Suppressor macrophage (primary cell): ENCODE results near the gene MATCAP1.

Source experiments
- DNase-seq, 4 experiments: peaks; one replicate each; pipeline ENCODE4 v3.0.0-alpha.2; 2020 to 2022

MATCAP1 gene

DNA sequence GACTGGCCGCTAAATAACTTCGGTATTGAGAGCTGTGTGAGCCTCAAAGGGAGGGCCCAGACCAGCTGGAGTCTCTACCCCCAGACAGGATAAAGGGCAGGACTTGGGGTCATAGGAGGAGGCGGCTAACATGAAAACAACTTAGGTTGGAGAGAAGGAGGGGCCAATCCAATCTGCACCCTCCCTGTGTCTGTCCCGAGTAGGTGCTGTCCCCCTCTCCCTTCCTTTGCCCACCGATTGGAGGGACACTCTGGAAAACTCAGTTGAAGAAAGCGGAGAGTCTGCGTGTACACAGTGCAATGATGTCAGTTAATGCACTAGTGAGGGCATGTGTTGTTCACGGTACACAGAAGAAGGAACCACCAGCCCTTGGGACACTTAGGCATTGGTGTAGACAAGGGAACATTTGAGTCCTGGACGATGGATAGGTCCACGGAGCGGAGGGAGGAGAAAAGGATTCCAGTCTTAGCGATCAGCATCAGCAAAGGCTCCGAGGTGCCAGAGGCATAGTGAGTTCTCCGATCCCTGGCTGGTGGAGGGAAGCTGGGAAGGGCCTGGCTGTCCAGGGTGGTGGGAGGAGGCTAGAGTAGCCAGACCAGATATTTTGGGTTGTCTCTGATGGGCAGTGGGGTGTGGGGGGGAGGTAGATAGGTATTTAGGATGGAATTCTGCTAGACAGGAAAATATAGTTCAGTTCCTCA, 12.7 kb downstream of the MATCAP1 start:
- DNase-seq = peak in 3 of 4 experiments; percentile 41 to 57 (median 46)

DNA sequence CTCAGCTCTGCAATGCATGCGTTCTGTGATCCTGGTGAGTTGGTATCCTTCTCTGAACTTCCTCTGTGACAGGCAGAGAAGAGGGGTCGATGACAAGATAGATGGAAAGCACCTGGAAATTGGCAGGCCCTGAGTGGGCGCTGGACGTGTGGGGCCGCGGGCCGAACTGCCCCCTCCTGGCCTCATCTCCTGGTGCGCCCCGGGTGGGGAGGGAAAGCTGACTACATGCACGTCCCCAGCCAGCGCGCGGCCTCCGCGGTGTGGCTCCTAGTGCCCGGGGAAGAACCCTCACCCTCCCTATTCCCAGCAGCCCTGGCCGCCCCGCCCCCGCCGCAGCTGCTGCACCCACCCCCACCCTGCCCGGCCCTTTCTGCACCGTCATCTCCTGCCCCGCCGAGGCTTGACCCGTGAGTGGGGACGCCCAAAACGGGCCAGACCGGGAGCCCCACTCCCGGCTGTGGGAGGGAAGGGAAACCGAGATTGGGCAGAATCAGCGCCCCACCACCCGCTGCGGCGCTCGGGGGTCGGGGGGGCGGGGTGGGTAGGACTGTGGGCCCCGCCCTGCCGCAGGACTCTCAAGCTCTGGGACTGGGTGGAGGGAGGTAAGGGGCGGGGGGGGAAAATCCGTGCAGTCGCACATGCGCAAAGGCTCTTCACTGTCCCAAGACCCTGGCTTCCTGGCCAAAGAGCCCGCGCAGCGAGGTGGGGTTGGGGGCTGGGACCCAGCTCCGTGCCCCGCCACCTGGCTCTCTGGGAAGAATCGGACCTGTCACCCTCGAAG, 13.4 kb downstream of the MATCAP1 start, which contains the start of gene NOL3:
NOL3 (plus strand) TSS at position 371 of the 781 bp plus-strand sequence.
- peak; percentile 71 to 90 (median 84) for DNase-seq

DNA sequence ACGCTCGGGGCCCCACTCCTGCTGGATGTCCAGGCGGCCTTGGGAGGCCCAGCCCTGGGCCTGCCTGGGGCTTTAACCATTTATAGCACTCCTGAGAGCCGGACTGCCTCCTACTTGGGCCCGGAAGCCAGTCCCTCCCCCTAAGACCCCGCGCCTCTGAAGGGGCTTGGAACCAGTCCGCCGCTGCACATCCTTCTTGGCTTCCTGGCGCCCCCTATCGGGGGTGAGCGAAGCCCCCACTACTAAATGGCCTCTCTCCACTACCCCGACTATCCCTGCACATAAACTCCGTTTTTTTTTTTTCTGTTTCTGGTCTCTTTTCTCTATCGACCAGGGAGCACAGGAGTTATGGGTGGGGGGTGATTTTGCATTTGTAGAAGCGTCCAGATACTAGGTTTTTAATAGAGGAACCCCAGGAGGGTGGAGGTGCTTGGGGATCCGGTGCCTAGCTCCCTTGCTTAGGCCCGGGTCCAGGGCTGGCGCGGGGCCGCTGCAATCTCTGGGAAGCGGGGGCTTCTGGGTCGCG, 14.1 kb downstream of the MATCAP1 start:
- DNase-seq = peak in 3 of 4 experiments; percentile 36 to 63 (median 60)

DNA sequence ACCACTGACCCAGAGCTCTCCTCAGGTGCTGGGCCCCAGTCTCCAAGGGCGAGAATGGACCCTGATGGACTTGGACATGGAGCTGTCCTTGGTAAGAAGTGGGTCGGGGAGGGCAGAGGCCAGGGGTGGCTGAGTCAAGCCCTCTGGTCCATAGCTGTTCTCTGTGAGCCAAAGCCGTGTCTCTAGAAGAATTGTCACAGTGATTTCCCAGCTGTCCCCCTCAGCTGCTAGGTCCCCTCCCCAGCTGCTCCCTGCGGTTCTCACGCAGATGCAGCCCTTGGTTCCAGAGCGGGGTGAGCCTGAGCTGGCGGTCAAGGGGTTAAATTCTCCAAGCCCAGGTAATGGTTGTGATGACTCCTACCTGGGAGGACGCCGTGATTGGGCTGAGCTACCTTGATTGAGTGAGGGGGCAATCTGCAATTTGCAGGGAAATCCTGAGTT, 14.7 kb downstream of the MATCAP1 start:
- DNase-seq = no peak

DNA sequence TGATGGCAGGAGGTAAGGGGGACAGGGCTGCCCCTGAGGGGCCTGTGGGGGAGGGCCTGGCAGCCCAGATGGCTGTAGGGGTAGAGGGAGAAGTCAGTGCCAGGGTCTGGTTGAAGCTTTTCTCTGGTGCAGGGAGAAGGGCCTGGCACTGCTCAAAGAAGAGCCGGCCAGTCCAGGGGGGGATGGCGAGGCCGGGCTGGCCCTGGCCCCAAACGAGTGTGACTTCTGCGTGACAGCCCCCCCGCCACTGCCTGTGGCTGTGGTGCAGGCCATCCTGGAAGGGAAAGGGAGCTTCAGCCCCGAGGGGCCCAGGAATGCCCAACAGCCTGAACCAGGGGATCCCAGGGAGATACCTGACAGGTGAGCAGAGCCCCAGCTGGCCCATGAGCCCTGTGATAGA, 16.2 kb downstream of the MATCAP1 start:
- no peak for DNase-seq

DNA sequence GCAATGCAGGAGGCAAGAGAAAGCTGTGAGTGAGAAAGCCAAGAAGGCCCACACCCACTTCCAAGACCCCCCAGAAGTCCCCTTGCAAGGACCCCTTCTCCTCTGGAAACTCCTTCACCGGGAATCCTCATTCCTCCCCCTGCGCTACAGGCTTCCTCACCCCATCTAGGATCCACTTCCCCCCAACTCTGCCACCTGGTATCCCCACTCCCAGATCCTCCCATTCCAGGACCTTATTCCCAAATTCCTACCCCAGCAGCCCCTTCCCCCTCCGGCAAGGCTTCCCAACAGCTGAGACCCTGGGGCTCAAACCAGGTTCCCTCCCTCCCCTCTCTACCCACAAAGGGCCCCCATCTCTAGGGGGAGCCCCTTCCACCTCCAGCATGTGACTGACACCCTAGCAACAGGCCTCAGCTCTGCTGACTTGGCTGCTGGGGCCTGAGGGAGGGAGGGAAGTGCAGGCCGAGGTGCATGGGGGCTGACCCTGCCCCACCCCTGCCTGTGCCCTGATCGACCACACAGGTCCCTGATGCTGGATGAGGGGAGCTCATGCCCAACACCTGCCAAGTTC, 17.1 kb downstream of the MATCAP1 start:
- peak in 3 of 4 experiments; percentile 25 to 45 (median 41) for DNase-seq

DNA sequence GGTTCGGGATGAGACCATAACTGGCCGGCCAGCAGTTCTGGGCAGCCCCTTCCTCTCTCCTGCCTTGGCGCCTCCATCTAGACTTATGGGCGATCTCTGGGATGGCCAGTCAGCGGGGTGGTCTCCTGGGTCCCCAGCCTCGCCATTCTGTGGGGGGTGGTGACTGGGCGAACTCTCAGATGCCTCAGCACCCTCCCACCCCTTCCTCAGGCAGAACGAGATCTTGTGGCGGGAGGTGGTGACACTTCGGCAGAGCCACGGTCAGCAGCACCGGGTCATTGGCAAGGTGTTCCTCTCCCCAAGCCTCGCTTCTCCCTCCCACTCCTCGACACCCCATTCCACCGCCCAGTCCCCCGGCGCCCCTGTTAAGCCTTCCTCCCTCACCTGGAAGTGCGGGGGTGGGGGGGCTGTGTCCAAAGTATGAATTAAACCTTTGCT, 17.6 kb downstream of the MATCAP1 start:
- peak in 1 of 4 experiments; percentile 21 for DNase-seq

DNA sequence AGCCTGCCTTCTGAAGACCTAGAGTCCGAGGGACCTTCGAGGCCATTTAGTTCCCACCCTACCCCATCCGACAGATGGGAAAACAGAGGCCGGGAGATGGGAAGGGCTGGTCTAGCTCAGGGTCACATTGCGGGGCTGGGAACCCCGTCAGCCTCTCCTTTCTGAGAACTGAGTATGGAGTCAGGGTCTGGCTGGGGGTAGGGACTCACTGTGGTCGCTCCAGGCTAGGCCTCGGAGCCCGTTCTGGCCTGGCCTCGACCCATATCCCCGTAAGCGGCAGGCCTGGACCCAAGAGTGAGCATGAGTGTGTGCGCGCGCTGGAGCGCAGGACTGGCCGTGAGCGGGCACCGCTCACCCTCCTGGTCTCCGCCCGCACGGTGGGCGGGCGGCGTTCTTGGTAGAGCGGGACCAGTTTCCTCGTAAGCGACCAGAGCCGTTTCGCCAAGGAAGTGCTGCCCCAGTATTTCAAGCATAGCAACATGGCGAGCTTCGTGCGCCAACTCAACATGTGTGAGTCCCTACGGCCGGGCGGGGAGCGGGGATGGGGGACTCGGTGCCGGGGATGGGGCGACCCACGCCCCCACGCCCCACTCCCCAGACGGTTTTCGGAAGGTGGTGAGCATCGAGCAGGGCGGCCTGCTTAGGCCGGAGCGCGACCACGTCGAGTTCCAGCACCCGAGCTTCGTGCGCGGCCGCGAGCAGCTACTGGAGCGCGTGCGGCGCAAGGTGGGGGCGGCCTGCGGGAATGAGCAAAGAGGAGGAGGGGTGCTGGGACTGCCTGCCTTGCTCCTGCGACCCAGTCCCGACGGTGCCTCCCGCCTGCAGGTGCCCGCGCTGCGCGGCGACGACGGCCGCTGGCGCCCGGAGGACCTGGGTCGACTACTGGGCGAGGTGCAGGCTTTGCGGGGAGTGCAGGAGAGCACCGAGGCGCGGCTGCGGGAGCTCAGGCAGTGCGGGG, 18.4 kb downstream of the MATCAP1 start:
- DNase-seq = peak in 3 of 4 experiments; percentile 27 to 52 (median 36)

DNA sequence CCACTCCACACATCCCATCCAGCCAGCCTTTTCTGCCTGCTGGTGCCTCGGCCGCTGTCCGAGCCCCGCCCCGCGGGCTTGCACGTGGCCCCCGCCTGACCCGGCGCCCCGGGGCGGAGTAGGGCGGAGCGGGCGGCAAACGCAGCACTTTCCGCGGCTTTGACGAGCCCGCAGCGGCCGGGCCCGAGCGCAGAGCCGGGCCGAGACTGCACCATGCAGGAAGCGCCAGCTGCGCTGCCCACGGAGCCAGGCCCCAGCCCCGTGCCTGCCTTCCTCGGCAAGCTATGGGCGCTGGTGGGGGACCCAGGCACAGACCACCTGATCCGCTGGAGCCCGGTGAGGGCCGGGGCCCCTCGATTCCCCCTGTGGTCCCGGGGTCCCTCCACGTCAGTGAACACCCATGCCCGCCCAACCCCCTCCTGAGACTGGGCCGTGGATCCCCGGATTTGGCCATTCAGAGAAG, 19.1 kb downstream of the MATCAP1 start, which contains the start of gene HSF4:
HSF4 (plus strand) TSS at position 147 of the 463 bp plus-strand sequence; CDS start at position 214, 67 bp downstream.
- peak; percentile 80 to 94 (median 88) for DNase-seq

DNA sequence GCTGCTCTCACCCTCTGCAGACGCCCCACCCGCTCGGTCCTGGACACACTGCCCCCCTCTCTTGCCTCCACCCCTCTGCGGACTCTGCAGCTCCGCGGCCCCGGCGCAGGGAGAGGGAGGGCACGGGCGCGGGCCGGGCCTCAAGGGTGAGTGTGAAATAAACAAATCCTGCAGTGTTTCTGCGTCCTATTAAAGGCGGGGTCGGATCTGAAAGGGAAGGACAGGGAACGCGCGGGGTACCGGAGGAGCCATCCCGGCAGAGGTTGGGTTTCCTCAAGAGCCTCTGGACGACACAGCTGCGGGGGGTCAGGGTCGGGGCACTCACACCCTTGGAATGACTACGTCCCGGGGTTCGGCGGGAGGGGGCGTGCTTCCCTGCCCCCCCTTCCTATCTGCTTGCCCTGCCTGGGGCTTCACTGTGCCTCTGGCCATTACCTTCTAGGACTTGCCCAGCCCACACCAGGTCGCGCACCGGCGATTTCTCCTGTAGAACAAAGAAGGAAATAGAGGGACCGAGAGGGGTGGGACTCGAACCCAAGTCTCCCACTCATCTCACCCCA, 19.7 kb downstream of the MATCAP1 start:
- peak in 1 of 4 experiments; percentile 34 for DNase-seq

DNA sequence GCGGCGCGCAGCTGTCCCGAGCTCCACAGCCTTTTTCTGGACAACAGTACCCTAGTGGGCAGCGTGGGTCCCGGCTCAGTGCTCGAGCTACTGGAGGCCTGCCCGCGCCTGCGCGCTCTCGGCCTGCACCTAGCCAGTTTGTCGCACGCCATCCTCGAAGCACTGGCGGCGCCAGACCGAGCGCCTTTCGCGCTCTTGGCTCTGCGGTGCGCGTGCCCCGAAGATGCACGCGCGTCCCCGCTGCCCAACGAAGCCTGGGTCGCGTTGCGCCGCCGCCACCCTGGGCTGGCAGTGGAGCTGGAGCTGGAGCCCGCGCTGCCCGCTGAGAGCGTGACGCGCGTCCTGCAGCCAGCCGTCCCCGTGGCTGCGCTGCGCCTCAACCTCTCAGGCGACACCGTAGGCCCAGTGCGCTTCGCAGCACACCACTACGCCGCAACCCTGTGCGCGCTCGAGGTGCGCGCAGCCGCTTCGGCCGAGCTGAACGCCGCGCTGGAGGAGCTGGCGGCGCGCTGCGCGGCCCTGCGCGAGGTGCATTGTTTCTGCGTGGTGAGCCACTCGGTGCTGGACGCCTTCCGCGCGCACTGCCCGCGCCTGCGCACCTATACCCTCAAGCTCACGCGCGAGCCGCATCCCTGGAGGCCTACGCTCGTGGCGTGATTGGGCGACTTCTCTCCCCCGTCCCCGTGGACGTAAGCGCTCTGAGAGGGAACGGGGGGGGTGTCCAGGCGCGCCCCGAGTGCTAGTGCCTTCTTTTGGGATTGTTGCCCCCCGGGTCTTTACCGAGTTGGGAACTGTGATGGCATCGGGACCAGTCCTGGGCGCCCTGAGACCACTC, 20.4 kb downstream of the MATCAP1 start:
- DNase-seq = peak in 3 of 4 experiments; percentile 50 to 71 (median 60)

DNA sequence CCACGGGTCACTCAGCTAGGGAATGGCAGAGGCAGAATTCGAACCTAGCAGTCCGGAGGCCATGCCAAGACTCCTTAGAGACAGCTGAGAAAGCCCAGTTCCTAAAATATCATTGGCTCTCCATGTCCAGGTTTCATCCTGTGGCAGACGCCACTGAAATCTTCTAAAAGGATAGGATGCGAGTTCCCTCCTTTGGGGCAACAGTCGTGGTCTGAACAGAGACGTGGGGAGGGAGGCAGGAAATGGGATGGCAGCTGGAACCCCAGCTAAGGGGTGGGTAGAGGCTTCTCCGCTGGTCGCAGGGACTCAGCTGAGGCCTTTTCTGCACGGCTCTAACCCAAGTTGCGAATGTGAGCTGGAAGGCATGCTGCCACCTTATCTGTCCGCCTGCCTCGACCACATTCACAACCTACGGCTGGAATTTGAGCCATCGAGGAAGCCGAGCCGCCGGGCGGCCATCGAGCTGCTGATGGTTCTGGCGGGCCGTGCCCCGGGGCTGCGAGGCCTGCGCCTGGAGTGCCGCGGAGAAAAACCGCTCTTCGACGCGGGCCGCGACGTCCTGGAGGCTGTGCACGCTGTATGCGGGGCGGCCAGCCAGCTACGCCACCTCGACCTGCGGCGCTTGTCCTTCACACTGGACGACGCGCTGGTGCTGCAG, 21.1 kb downstream of the MATCAP1 start:
- DNase-seq = peak in 3 of 4 experiments; percentile 51 to 56 (median 52)

DNA sequence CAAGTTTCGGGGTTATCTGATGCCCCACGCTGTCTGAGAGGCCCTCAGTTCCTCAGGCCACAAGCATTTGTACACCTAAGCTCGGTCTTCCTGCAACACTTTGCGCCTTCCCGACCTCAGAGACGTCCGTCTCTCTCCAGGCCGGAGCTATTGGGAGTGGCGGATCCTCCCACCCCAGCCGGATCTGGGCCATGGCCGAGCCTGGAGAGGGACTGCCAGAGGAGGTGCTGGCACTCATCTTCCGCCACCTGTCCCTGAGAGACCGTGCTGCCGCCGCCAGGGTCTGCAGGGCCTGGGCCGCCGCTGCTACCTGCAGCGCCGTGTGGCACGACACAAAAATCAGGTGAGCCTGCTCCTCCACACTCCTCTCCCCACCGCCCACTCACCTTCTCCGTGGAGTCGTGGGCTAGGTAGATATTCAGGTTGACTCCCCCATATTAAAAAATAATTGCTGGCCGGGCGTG, 22.1 kb downstream of the MATCAP1 start:
- DNase-seq = no peak

DNA sequence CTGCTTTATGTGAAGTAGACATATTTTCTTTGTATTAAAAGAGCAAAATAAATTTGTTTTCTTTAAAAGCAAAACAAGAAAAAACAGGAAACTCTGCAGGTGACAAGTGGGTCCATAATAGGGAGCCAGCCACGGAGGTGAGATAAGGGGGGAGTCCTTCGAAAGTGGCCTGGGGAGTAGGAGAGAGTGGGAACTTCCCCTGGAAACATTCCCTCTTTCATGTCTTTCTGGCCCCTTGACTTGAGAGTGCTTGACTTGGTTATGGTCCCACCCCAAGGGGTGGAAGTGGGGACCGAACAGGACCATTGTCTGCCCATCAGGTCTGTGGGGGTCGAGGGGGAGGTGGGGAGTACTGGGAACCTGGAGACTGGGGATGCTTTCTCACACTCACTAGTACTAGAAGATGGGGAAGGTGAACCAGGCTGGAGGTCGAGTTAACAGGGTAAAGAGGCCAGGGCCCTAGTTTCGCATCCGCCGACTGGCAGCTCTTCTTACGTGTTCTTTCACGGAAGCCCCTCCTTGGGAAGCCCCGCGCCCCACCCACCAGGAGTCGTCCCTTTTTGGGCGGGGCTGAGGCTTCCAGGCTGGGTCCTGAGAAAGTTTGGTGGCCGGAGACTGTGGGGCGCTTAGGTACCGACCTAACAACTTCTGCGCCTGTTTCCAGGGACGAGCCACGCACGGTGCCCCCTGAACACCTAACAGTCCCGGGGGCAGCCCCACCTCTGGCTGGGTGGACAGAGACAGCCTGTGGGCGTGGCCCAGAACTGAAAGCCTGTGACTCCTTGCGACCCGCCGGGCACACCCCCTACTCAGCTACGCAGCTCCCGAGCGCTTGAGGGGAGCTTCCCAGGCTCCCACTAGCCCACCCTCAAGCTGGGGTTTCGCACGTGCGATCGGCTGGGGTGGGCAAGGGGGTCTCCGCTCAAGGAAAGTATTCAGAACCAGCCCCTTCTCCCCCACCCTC, 24.8 kb downstream of the MATCAP1 start:
- peak; percentile 42 to 77 (median 68) for DNase-seq

DNA sequence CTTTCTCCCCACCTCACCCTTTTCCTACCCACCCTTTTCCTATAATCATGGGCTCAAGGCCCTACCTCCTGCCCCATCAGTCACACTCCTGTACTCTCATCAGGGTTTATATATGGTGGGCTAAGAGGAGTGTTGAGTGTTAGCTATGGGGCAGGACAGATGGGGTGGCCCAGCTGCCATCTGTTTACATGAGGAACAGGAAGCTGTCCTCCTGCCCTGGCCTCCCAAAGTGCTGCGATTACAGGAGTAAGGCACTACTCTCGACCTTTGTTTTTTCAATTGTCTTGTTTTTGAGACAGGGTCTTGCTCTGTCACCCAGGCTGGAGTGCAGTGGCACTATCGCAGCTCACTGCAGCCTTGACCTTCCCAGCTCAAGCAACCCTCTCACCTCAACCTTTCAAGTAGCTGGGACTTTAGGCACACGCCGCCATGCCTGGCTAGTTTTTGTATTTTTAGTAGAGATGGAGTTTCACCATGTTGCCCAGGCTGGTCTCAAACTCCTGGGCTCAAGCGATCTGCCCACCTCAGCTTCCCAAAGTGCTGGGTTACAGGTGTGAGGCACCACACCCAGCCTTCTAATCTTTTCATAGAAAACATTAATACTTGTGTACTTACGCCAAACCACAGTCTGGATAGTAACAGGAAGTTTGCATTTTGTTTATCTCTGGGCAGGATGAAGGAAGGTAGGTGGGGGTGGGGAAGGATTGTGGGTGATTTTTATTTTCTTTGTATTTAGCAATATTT, 25.7 kb downstream of the MATCAP1 start:
- no peak for DNase-seq

DNA sequence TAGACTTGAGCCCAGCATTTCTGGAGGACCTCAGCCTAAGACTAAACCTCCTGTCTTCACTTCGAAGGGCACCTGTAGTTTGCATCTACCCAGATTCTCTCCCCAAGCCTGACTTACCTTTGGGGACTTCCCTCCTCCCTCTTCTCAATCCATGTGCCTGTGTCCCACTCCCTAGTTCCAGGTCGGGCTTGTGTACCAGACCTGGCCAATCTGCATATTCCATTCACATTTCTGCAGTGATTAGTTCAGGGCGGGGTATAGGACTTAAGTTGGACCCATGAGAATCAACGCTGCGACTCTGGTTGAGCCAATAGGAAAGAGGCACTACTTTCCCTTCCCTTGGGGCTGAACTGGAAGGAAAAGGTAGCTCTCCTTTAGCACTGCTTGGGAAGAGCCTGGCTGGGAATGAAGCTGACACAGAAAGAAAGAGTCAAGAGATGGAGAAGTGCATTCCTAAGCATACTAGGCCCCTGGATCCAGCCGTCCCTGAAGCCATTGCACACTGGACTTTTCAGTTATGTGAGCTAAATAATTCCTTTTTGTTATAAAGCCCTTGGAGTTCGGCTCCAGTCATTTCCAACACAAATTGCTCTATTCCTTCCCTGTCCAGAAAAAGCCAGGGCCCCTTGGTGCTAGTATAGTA, 26.5 kb downstream of the MATCAP1 start:
- DNase-seq = no peak
